HepG2 (cell line): Measurements from ENCODE around the gene HRG. TPM values are rescaled to one million over a fixed set of nuclear protein-coding genes. Genes with fewer than 3 reads are reported as not detected.

Experiments
- CBX1 ChIP-seq: IDR thresholded peaks from one replicate; pipeline ENCODE4 v1.6.1; 2016; ENCODE audit warnings: antibody characterized with exemption, low read depth
- HNF4A ChIP-seq: sonication (generic); formaldehyde crosslinking; IDR thresholded peaks from 2 replicates; pipeline ENCODE4 v1.4.0; 2020; ENCODE audit warnings: missing genetic modification reagents
- ONECUT2 ChIP-seq: sonication (generic); formaldehyde crosslinking; IDR thresholded peaks from 2 replicates; pipeline ENCODE4 v1.4.0; 2020; ENCODE audit warnings: missing genetic modification reagents
- RARG ChIP-seq: sonication (generic); formaldehyde crosslinking; IDR thresholded peaks from 2 replicates; pipeline ENCODE4 v1.4.0; 2020; ENCODE audit warnings: low read depth, mild to moderate bottlenecking, missing genetic modification reagents
- RXRB ChIP-seq: IDR thresholded peaks from 2 replicates; pipeline ENCODE4 v1.6.1; 2016; ENCODE audit warnings: borderline replicate concordance, missing genetic modification reagents, missing compliant biosample characterization
- ZC3H13 ChIP-seq: sonication (generic); formaldehyde crosslinking; IDR thresholded peaks from 2 replicates; pipeline ENCODE4 v1.8.1; 2023; ENCODE audit warnings: mild to moderate bottlenecking, missing genetic modification reagents, moderate library complexity
- ZIK1 ChIP-seq: sonication (generic); formaldehyde crosslinking; IDR thresholded peaks from 2 replicates; pipeline ENCODE4 v1.5.0; 2020; ENCODE audit warnings: mild to moderate bottlenecking, low read depth, missing genetic modification reagents, borderline replicate concordance
- ZNF225 ChIP-seq: sonication (generic); formaldehyde crosslinking; IDR thresholded peaks from 2 replicates; pipeline ENCODE4 v1.4.0; 2020; ENCODE audit warnings: mild to moderate bottlenecking, missing genetic modification reagents
- ZNF709 ChIP-seq: sonication (generic); formaldehyde crosslinking; IDR thresholded peaks from 2 replicates; pipeline ENCODE4 v1.5.0; 2020; ENCODE audit warnings: mild to moderate bottlenecking, missing genetic modification reagents
- polyA plus RNA-seq, 8 experiments: library from polyadenylated mRNA; depleted of rRNA in 3 of 8; stranded (reverse) in 7 of 8; unstranded in 1 of 8; fragments of >200 nt; fragmentation: Illumina TruSeq in 4 of 8; extraction: Trizol in 4 of 8; gene quantifications; 2 replicates each; pipeline versions ENCODE4 v1.2.1 to v1.2.3, GENCODE V29; 2011 to 2016; ENCODE audit warnings: low read depth in 4 of 8, missing spikeins in 1 of 8, mixed read lengths in 1 of 8; ENCODE audit not compliant: insufficient read depth in 1 of 8
- total RNA-seq, 5 experiments: library from RNA; depleted of rRNA; stranded (reverse); fragments of >200 nt; fragmentation: Illumina TruSeq; extraction: Trizol; gene quantifications; 2 replicates each; pipeline ENCODE4 v1.2.3, GENCODE V29; 2016; ENCODE audit warnings: low read depth in 1 of 5
- TF ChIP-seq, protein P1 (sequence below): sonication (generic); formaldehyde crosslinking; conservative IDR thresholded peaks from 2 replicates; pipeline ENCODE4 v1.8.1; 2023; ENCODE audit warnings: missing genetic modification reagents
- TF ChIP-seq, protein P2 (sequence below): sonication (generic); formaldehyde crosslinking; conservative IDR thresholded peaks from 2 replicates; pipeline ENCODE4 v1.5.0; 2020; ENCODE audit warnings: missing genetic modification reagents
- TF ChIP-seq, protein P3 (sequence below): sonication (generic); formaldehyde crosslinking; IDR thresholded peaks from 2 replicates; pipeline ENCODE4 v1.4.0; 2020; ENCODE audit warnings: missing genetic modification reagents
- TF ChIP-seq, protein P4 (sequence below), 2 experiments: IDR thresholded peaks; 2 replicates each; pipeline ENCODE4 v1.6.1; 2011 to 2012; ENCODE audit warnings: low read length in 2 of 2, borderline replicate concordance in 1 of 2, low read depth in 1 of 2, mild to moderate bottlenecking in 1 of 2, moderate library complexity in 1 of 2
- TF ChIP-seq, protein P5 (sequence below): fragments of 450-650 bp; IDR thresholded peaks from 2 replicates; pipeline ENCODE4 v1.6.1; 2017
- TF ChIP-seq, protein P6 (sequence below): sonication (generic); formaldehyde crosslinking; IDR thresholded peaks from 2 replicates; pipeline ENCODE4 v1.5.1; 2020; ENCODE audit warnings: missing genetic modification reagents, mild to moderate bottlenecking, borderline replicate concordance

Gene HRG
- total and polyA plus RNA-seq, 2 of the 13 experiments (the other 11 are each of a cell fraction or from before 2014, with no cell fraction given), result 0.09 to 0.11 TPM

DNA sequence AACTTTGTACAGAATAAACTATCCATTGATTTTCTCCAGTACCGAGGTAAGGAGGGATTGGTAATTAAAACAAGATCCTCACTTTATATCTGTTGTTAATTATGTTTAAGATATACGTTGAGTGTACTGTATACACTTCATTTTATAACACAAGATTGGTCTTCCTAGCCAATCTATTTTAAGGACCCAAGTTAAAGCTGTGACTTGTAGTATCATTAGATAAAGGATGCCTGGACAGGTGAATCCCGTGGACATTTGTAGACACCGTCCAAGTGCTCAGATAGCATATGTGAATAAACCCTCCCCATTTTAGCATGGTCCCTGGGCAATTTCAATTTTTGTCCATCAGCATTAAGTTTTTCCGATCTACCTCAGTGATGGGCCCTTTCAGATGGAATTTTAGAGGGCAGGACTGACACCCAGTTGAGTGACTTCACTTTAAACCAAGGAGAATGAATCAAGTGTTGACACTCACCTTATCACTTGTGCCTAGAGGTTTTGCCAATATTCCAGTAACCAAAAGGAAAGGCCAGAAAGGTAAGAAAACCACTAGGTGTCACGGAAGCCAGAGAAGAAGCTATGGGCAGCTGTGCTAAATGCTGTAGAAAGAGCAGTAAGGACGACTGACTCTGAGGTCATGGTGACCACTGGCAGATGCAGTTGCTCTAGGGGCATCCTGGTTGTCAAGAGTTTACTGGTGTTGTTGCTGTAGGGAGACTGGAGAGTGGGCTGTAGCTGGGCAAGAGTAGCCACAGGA, 43.7 kb upstream of the HRG start (continued):
- TF ChIP-seq, protein P1, sequence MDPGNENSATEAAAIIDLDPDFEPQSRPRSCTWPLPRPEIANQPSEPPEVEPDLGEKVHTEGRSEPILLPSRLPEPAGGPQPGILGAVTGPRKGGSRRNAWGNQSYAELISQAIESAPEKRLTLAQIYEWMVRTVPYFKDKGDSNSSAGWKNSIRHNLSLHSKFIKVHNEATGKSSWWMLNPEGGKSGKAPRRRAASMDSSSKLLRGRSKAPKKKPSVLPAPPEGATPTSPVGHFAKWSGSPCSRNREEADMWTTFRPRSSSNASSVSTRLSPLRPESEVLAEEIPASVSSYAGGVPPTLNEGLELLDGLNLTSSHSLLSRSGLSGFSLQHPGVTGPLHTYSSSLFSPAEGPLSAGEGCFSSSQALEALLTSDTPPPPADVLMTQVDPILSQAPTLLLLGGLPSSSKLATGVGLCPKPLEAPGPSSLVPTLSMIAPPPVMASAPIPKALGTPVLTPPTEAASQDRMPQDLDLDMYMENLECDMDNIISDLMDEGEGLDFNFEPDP (CRISPR knock-in tag), result no peak
- TF ChIP-seq ZNF709 (peak; percentile 58; the same call in 1 of the 2 replicates), ZNF225 (CRISPR knock-in tag) (no peak), HNF4A (CRISPR knock-in tag) (no peak), RXRB (CRISPR knock-in tag) (peak; percentile 6; the same call in 1 of the 2 replicates), ZIK1 (CRISPR knock-in tag) (no peak), ONECUT2 (CRISPR knock-in tag) (no peak), ZC3H13 (CRISPR knock-in tag) (peak; percentile 82; the same call in 1 of the 2 replicates), CBX1 (no peak), RARG (CRISPR knock-in tag) (peak; percentile 87; the same call in 1 of the 2 replicates)
- TF ChIP-seq, protein P2, sequence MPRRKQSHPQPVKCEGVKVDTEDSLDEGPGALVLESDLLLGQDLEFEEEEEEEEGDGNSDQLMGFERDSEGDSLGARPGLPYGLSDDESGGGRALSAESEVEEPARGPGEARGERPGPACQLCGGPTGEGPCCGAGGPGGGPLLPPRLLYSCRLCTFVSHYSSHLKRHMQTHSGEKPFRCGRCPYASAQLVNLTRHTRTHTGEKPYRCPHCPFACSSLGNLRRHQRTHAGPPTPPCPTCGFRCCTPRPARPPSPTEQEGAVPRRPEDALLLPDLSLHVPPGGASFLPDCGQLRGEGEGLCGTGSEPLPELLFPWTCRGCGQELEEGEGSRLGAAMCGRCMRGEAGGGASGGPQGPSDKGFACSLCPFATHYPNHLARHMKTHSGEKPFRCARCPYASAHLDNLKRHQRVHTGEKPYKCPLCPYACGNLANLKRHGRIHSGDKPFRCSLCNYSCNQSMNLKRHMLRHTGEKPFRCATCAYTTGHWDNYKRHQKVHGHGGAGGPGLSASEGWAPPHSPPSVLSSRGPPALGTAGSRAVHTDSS (CRISPR knock-in tag), result 0 out of 2 replicates have a peak, but pooled peaks have one; percentile 70
- TF ChIP-seq, protein P3, sequence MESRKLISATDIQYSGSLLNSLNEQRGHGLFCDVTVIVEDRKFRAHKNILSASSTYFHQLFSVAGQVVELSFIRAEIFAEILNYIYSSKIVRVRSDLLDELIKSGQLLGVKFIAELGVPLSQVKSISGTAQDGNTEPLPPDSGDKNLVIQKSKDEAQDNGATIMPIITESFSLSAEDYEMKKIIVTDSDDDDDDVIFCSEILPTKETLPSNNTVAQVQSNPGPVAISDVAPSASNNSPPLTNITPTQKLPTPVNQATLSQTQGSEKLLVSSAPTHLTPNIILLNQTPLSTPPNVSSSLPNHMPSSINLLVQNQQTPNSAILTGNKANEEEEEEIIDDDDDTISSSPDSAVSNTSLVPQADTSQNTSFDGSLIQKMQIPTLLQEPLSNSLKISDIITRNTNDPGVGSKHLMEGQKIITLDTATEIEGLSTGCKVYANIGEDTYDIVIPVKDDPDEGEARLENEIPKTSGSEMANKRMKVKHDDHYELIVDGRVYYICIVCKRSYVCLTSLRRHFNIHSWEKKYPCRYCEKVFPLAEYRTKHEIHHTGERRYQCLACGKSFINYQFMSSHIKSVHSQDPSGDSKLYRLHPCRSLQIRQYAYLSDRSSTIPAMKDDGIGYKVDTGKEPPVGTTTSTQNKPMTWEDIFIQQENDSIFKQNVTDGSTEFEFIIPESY (CRISPR knock-in tag), result no peak
- TF ChIP-seq, protein P4, sequence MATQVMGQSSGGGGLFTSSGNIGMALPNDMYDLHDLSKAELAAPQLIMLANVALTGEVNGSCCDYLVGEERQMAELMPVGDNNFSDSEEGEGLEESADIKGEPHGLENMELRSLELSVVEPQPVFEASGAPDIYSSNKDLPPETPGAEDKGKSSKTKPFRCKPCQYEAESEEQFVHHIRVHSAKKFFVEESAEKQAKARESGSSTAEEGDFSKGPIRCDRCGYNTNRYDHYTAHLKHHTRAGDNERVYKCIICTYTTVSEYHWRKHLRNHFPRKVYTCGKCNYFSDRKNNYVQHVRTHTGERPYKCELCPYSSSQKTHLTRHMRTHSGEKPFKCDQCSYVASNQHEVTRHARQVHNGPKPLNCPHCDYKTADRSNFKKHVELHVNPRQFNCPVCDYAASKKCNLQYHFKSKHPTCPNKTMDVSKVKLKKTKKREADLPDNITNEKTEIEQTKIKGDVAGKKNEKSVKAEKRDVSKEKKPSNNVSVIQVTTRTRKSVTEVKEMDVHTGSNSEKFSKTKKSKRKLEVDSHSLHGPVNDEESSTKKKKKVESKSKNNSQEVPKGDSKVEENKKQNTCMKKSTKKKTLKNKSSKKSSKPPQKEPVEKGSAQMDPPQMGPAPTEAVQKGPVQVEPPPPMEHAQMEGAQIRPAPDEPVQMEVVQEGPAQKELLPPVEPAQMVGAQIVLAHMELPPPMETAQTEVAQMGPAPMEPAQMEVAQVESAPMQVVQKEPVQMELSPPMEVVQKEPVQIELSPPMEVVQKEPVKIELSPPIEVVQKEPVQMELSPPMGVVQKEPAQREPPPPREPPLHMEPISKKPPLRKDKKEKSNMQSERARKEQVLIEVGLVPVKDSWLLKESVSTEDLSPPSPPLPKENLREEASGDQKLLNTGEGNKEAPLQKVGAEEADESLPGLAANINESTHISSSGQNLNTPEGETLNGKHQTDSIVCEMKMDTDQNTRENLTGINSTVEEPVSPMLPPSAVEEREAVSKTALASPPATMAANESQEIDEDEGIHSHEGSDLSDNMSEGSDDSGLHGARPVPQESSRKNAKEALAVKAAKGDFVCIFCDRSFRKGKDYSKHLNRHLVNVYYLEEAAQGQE (IDR thresholded peaks at IDR 0.05; ENCODE audit: borderline replicate concordance in 1 of 2, low read depth in 1 of 2, low read length in 2 of 2), result no peak; a peak in 1 of 4 replicates
- TF ChIP-seq, protein P5, sequence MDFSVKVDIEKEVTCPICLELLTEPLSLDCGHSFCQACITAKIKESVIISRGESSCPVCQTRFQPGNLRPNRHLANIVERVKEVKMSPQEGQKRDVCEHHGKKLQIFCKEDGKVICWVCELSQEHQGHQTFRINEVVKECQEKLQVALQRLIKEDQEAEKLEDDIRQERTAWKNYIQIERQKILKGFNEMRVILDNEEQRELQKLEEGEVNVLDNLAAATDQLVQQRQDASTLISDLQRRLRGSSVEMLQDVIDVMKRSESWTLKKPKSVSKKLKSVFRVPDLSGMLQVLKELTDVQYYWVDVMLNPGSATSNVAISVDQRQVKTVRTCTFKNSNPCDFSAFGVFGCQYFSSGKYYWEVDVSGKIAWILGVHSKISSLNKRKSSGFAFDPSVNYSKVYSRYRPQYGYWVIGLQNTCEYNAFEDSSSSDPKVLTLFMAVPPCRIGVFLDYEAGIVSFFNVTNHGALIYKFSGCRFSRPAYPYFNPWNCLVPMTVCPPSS, result no peak
- TF ChIP-seq, protein P6, sequence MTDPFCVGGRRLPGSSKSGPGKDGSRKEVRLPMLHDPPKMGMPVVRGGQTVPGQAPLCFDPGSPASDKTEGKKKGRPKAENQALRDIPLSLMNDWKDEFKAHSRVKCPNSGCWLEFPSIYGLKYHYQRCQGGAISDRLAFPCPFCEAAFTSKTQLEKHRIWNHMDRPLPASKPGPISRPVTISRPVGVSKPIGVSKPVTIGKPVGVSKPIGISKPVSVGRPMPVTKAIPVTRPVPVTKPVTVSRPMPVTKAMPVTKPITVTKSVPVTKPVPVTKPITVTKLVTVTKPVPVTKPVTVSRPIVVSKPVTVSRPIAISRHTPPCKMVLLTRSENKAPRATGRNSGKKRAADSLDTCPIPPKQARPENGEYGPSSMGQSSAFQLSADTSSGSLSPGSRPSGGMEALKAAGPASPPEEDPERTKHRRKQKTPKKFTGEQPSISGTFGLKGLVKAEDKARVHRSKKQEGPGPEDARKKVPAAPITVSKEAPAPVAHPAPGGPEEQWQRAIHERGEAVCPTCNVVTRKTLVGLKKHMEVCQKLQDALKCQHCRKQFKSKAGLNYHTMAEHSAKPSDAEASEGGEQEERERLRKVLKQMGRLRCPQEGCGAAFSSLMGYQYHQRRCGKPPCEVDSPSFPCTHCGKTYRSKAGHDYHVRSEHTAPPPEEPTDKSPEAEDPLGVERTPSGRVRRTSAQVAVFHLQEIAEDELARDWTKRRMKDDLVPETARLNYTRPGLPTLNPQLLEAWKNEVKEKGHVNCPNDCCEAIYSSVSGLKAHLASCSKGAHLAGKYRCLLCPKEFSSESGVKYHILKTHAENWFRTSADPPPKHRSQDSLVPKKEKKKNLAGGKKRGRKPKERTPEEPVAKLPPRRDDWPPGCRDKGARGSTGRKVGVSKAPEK (CRISPR knock-in tag), result no peak; the same call in 1 of the 2 replicates
